ENCODE measurements around the gene LSM12.
"Not testable (repeated sequence)": the region's sequence is repeated elsewhere in the genome, so short reads cannot be mapped to it uniquely, and the experiment has no call there.

The LSM12 gene

GRCh38 chr17:44066204-44066930, at the start of gene LSM12:
LSM12 (minus strand) TSS chr17:44066671; CDS start chr17:44066587, 84 bp downstream.
- DNase-seq, result peak; percentile 64 to 91

GRCh38 chr17:44115585-44116415, 49.3 kb upstream of the LSM12 start:
- DNase-seq, result no peak

GRCh38 chr17:44113868-44114840, 47.7 kb upstream of the LSM12 start:
- DNase-seq, result no peak

- DNase-seq, result no peak
Observed at GRCh38 chr17:44113382-44113781, 46.9 kb upstream of the LSM12 start.

GRCh38 chr17:44112284-44113280, 46.1 kb upstream of the LSM12 start:
- no peak for DNase-seq

GRCh38 chr17:44111777-44112176, 45.3 kb upstream of the LSM12 start:
- DNase-seq, result no peak

GRCh38 chr17:44110823-44111633, 44.6 kb upstream of the LSM12 start:
- peak; percentile 63 to 81 for DNase-seq

GRCh38 chr17:44110011-44110686, 43.7 kb upstream of the LSM12 start:
- no peak for DNase-seq

- no peak for DNase-seq
Observed at GRCh38 chr17:44109312-44109630, 42.8 kb upstream of the LSM12 start.

GRCh38 chr17:44108440-44109311, 42.2 kb upstream of the LSM12 start:
- no peak for DNase-seq

GRCh38 chr17:44106801-44107200, 40.3 kb upstream of the LSM12 start:
- no peak for DNase-seq

- DNase-seq, result no peak
Observed at GRCh38 chr17:44105941-44106340, 39.5 kb upstream of the LSM12 start.

- DNase-seq, result no peak
Observed at GRCh38 chr17:44105483-44105882, 39.0 kb upstream of the LSM12 start.

- no peak for DNase-seq
Observed at GRCh38 chr17:44102849-44103622, 36.6 kb upstream of the LSM12 start.

- DNase-seq, result not testable (repeated sequence)
Observed at GRCh38 chr17:44101858-44102257, 35.4 kb upstream of the LSM12 start.

- no peak for DNase-seq
Observed at GRCh38 chr17:44097110-44097958, 30.9 kb upstream of the LSM12 start.

Data from bone marrow (tissue), 2 donors.